Measurements from ENCODE around the gene STK32C. TPM values are rescaled to one million over a fixed set of nuclear protein-coding genes. Genes with fewer than 3 reads are reported as not detected.

STK32C gene
- total RNA-seq, 1 donor from 2014 or later: 12.9 TPM

GRCh38 chr10:132329565-132330485, 22.1 kb upstream of the STK32C start:
- H3K36me3 Mint-ChIP-seq: peaks cover 26% of the 10 kb centered on the region
- peak overlapping the region; percentile 48 for H3K27ac Mint-ChIP-seq
- no peaks in the 10 kb centered on the region for H3K27me3 Mint-ChIP-seq
- DNase-seq (ENCODE audit: extremely low spot score, unreplicated experiment): no peak
- no peaks in the 10 kb centered on the region for H3K9me3 Mint-ChIP-seq
- H3K4me1 Mint-ChIP-seq (ENCODE audit: unreplicated experiment): peaks cover 27% of the 10 kb centered on the region
- TF ChIP-seq CTCF (conservative IDR thresholded peaks at IDR 0.05): no peak
- H3K4me3 Mint-ChIP-seq: peak overlapping the region; percentile 97

GRCh38 chr10:132328738-132329137, 21.0 kb upstream of the STK32C start:
- peaks cover 30% of the 10 kb centered on the region for H3K36me3 Mint-ChIP-seq
- H3K27me3 Mint-ChIP-seq: no peaks in the 10 kb centered on the region
- H3K4me1 Mint-ChIP-seq (ENCODE audit: unreplicated experiment): peaks cover 27% of the 10 kb centered on the region
- DNase-seq (ENCODE audit: extremely low spot score, unreplicated experiment): no peak
- no peaks in the 10 kb centered on the region for H3K9me3 Mint-ChIP-seq
- H3K27ac Mint-ChIP-seq: no peak overlapping the region
- TF ChIP-seq CTCF (conservative IDR thresholded peaks at IDR 0.05): no peak
- H3K4me3 Mint-ChIP-seq: peak overlapping the region; percentile 36

- H3K27ac Mint-ChIP-seq: peak overlapping the region; percentile 36
Observed at GRCh38 chr10:132328106-132328505, 20.4 kb upstream of the STK32C start.

GRCh38 chr10:132326925-132327324, 19.2 kb upstream of the STK32C start:
- no peak overlapping the region for H3K4me3 Mint-ChIP-seq
- H3K27me3 Mint-ChIP-seq: no peaks in the 10 kb centered on the region
- H3K9me3 Mint-ChIP-seq: no peaks in the 10 kb centered on the region
- peaks cover 16% of the 10 kb centered on the region for H3K4me1 Mint-ChIP-seq (ENCODE audit: unreplicated experiment)
- H3K36me3 Mint-ChIP-seq: peaks cover 34% of the 10 kb centered on the region
- H3K27ac Mint-ChIP-seq: no peak overlapping the region
- TF ChIP-seq CTCF (conservative IDR thresholded peaks at IDR 0.05): no peak
- no peak for DNase-seq (ENCODE audit: extremely low spot score, unreplicated experiment)

More at GRCh38 chr10:132328106-132328505, 20.4 kb upstream of the STK32C start:
- no peaks in the 10 kb centered on the region for H3K9me3 Mint-ChIP-seq
- no peak for DNase-seq (ENCODE audit: extremely low spot score, unreplicated experiment)
- no peaks in the 10 kb centered on the region for H3K27me3 Mint-ChIP-seq
- H3K36me3 Mint-ChIP-seq: peaks cover 34% of the 10 kb centered on the region
- peaks cover 23% of the 10 kb centered on the region for H3K4me1 Mint-ChIP-seq (ENCODE audit: unreplicated experiment)
- no peak for TF ChIP-seq CTCF (conservative IDR thresholded peaks at IDR 0.05)
- H3K4me3 Mint-ChIP-seq: peak overlapping the region; percentile 53

GRCh38 chr10:132326344-132326889, 18.7 kb upstream of the STK32C start:
- no peak overlapping the region for H3K27ac Mint-ChIP-seq
- H3K4me3 Mint-ChIP-seq: no peak overlapping the region
- DNase-seq (ENCODE audit: extremely low spot score, unreplicated experiment): no peak
- peaks cover 15% of the 10 kb centered on the region for H3K4me1 Mint-ChIP-seq (ENCODE audit: unreplicated experiment)
- no peaks in the 10 kb centered on the region for H3K27me3 Mint-ChIP-seq
- H3K36me3 Mint-ChIP-seq: peaks cover 34% of the 10 kb centered on the region
- no peak for TF ChIP-seq CTCF (conservative IDR thresholded peaks at IDR 0.05)
- H3K9me3 Mint-ChIP-seq: no peaks in the 10 kb centered on the region
